ENCODE data around the gene HDAC4. TPM values are rescaled to one million over a fixed set of nuclear protein-coding genes. Genes with fewer than 3 reads are reported as not detected.

HDAC4 gene
- total and polyA plus RNA-seq, 2 experiments from 2014 or later, result 8.1 to 41.8 TPM

- no peak for ATAC-seq
- Histone ChIP-seq H4K20me1 (replicated peaks; ENCODE audit: insufficient read depth) (no peaks in the 10 kb centered on the region), H2AFZ (no peak overlapping the region), H3K4me3 (no peak overlapping the region), H3K27me3 (ENCODE audit: insufficient read depth) (no peaks in the 10 kb centered on the region), H3K4me2 (no peak overlapping the region), H3K4me1 (ENCODE audit: insufficient read depth) (no peaks in the 10 kb centered on the region), H3K36me3 (ENCODE audit: insufficient read depth) (no peaks in the 10 kb centered on the region), H3F3A (replicated peaks; ENCODE audit: low read depth) (no peaks in the 10 kb centered on the region), H3K27ac (ENCODE audit: low read depth) (no peak overlapping the region), H3K9me2 (ENCODE audit: insufficient read depth) (no peaks in the 10 kb centered on the region), H3K79me2 (replicated peaks; ENCODE audit: insufficient read depth) (no peaks in the 10 kb centered on the region)
- H3K27ac Mint-ChIP-seq, result no peak overlapping the region
- peaks cover 2% of the 10 kb centered on the region for H3K27me3 Mint-ChIP-seq (ENCODE audit: insufficient read depth, low read depth, poor library complexity)
- TF ChIP-seq ZNF331 (CRISPR knock-in tag; IDR thresholded peaks at IDR 0.05; ENCODE audit: low read depth) (no peak), ZNF114 (CRISPR knock-in tag; IDR thresholded peaks at IDR 0.05) (no peak), ETS1 (IDR thresholded peaks at IDR 0.05) (no peak), CREB1 (CRISPR knock-in tag; IDR thresholded peaks at IDR 0.05; ENCODE audit: low read depth) (no peak), STAT1 (IDR thresholded peaks at IDR 0.05; ENCODE audit: unreplicated experiment) (no peak), EZH2phosphoT487 (IDR thresholded peaks at IDR 0.05; ENCODE audit: unreplicated experiment) (no peak), EZH2 (IDR thresholded peaks at IDR 0.05; ENCODE audit: low read depth, unreplicated experiment) (no peak), NANOG (IDR thresholded peaks at IDR 0.05; ENCODE audit: borderline replicate concordance) (no peak), POLR2AphosphoS5 (IDR thresholded peaks at IDR 0.05; ENCODE audit: low read depth) (no peak), JUNB (IDR thresholded peaks at IDR 0.05; ENCODE audit: unreplicated experiment) (no peak)
- TF ChIP-seq, protein P1, sequence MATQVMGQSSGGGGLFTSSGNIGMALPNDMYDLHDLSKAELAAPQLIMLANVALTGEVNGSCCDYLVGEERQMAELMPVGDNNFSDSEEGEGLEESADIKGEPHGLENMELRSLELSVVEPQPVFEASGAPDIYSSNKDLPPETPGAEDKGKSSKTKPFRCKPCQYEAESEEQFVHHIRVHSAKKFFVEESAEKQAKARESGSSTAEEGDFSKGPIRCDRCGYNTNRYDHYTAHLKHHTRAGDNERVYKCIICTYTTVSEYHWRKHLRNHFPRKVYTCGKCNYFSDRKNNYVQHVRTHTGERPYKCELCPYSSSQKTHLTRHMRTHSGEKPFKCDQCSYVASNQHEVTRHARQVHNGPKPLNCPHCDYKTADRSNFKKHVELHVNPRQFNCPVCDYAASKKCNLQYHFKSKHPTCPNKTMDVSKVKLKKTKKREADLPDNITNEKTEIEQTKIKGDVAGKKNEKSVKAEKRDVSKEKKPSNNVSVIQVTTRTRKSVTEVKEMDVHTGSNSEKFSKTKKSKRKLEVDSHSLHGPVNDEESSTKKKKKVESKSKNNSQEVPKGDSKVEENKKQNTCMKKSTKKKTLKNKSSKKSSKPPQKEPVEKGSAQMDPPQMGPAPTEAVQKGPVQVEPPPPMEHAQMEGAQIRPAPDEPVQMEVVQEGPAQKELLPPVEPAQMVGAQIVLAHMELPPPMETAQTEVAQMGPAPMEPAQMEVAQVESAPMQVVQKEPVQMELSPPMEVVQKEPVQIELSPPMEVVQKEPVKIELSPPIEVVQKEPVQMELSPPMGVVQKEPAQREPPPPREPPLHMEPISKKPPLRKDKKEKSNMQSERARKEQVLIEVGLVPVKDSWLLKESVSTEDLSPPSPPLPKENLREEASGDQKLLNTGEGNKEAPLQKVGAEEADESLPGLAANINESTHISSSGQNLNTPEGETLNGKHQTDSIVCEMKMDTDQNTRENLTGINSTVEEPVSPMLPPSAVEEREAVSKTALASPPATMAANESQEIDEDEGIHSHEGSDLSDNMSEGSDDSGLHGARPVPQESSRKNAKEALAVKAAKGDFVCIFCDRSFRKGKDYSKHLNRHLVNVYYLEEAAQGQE (IDR thresholded peaks at IDR 0.05; ENCODE audit: unreplicated experiment), result no peak
- TF ChIP-seq, protein P2, sequence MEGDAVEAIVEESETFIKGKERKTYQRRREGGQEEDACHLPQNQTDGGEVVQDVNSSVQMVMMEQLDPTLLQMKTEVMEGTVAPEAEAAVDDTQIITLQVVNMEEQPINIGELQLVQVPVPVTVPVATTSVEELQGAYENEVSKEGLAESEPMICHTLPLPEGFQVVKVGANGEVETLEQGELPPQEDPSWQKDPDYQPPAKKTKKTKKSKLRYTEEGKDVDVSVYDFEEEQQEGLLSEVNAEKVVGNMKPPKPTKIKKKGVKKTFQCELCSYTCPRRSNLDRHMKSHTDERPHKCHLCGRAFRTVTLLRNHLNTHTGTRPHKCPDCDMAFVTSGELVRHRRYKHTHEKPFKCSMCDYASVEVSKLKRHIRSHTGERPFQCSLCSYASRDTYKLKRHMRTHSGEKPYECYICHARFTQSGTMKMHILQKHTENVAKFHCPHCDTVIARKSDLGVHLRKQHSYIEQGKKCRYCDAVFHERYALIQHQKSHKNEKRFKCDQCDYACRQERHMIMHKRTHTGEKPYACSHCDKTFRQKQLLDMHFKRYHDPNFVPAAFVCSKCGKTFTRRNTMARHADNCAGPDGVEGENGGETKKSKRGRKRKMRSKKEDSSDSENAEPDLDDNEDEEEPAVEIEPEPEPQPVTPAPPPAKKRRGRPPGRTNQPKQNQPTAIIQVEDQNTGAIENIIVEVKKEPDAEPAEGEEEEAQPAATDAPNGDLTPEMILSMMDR (conservative IDR thresholded peaks at IDR 0.05; ENCODE audit: low read depth in 2 of 2), result no peak
- TF ChIP-seq, protein P3, sequence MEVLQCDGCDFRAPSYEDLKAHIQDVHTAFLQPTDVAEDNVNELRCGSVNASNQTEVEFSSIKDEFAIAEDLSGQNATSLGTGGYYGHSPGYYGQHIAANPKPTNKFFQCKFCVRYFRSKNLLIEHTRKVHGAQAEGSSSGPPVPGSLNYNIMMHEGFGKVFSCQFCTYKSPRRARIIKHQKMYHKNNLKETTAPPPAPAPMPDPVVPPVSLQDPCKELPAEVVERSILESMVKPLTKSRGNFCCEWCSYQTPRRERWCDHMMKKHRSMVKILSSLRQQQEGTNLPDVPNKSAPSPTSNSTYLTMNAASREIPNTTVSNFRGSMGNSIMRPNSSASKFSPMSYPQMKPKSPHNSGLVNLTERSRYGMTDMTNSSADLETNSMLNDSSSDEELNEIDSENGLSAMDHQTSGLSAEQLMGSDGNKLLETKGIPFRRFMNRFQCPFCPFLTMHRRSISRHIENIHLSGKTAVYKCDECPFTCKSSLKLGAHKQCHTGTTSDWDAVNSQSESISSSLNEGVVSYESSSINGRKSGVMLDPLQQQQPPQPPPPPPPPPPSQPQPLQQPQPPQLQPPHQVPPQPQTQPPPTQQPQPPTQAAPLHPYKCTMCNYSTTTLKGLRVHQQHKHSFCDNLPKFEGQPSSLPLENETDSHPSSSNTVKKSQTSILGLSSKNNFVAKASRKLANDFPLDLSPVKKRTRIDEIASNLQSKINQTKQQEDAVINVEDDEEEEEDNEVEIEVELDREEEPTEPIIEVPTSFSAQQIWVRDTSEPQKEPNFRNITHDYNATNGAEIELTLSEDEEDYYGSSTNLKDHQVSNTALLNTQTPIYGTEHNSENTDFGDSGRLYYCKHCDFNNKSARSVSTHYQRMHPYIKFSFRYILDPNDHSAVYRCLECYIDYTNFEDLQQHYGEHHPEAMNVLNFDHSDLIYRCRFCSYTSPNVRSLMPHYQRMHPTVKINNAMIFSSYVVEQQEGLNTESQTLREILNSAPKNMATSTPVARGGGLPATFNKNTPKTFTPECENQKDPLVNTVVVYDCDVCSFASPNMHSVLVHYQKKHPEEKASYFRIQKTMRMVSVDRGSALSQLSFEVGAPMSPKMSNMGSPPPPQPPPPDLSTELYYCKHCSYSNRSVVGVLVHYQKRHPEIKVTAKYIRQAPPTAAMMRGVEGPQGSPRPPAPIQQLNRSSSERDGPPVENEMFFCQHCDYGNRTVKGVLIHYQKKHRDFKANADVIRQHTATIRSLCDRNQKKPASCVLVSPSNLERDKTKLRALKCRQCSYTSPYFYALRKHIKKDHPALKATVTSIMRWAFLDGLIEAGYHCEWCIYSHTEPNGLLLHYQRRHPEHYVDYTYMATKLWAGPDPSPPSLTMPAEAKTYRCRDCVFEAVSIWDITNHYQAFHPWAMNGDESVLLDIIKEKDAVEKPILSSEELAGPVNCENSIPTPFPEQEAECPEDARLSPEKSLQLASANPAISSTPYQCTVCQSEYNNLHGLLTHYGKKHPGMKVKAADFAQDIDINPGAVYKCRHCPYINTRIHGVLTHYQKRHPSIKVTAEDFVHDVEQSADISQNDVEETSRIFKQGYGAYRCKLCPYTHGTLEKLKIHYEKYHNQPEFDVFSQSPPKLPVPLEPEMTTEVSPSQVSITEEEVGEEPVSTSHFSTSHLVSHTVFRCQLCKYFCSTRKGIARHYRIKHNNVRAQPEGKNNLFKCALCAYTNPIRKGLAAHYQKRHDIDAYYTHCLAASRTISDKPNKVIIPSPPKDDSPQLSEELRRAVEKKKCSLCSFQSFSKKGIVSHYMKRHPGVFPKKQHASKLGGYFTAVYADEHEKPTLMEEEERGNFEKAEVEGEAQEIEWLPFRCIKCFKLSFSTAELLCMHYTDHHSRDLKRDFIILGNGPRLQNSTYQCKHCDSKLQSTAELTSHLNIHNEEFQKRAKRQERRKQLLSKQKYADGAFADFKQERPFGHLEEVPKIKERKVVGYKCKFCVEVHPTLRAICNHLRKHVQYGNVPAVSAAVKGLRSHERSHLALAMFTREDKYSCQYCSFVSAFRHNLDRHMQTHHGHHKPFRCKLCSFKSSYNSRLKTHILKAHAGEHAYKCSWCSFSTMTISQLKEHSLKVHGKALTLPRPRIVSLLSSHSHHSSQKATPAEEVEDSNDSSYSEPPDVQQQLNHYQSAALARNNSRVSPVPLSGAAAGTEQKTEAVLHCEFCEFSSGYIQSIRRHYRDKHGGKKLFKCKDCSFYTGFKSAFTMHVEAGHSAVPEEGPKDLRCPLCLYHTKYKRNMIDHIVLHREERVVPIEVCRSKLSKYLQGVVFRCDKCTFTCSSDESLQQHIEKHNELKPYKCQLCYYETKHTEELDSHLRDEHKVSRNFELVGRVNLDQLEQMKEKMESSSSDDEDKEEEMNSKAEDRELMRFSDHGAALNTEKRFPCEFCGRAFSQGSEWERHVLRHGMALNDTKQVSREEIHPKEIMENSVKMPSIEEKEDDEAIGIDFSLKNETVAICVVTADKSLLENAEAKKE (CRISPR knock-in tag; IDR thresholded peaks at IDR 0.05), result no peak
- peaks cover 21% of the 10 kb centered on the region for H3K9me3 Mint-ChIP-seq
- DNase-seq (ENCODE audit: low spot score), result no peak
- peaks cover under 1% of the 10 kb centered on the region; the same call in 1 of the 3 replicates for H3K36me3 Mint-ChIP-seq (ENCODE audit: low read depth)
- no peak overlapping the region for H3K4me3 Mint-ChIP-seq
- H3K4me1 Mint-ChIP-seq, result no peaks in the 10 kb centered on the region
These were observed 401.5 kb downstream of the HDAC4 start for GRCh38 chr2:238999291-238999741.

Data from GM23338 (cell line).